IMR-90 (cell line): ENCODE measurements around the gene AKAP9. TPM values are rescaled to one million over a fixed set of nuclear protein-coding genes. Genes with fewer than 3 reads are reported as not detected.

ENCODE experiments used
- ATAC-seq: fragments of 200-7000 bp; cut with Tn5 transposase; 2 replicates; pipeline ENCODE4 v1.9.1; 2020; ENCODE audit warnings: low read depth, mild to moderate bottlenecking, moderate library complexity
- BruUV-seq: library from RNA; stranded (reverse); fragments of 400-500 nt; replicated peaks from 2 replicates; lab custom pipeline; 2021; lab: Mats Ljungman, UMichigan
- CTCF ChIA-PET: fragments of 300-600 bp; formaldehyde crosslinking; extraction: SDS; loops from one replicate; lab custom pipeline; 2021; ENCODE audit warnings: antibody characterized with exemption; lab: Yijun Ruan, JAX
- POLR2A ChIA-PET: fragments of 300-600 bp; sonication (Branson Sonifier 250); formaldehyde crosslinking; loops from one replicate; lab custom pipeline; 2022; ENCODE audit warnings: antibody characterized with exemption; ENCODE audit not compliant: unreplicated experiment; lab: Charles Lee
- DNase-seq: peaks from one replicate; pipeline ENCODE4 v3.0.0; 2013
- H2AFZ ChIP-seq: replicated peaks from 2 replicates; pipeline ENCODE3; 2013; ENCODE audit warnings: low read length, mild to moderate bottlenecking; ENCODE audit not compliant: poor library complexity
- H2AK5ac ChIP-seq: 2 replicates; pipeline ENCODE4 v1.6.1; 2013; ENCODE audit warnings: low read depth, low read length, inconsistent platforms
- H2AK9ac ChIP-seq: replicated peaks from 2 replicates; pipeline ENCODE3; 2013; ENCODE audit warnings: mild to moderate bottlenecking, low read depth, low read length, moderate library complexity; ENCODE audit not compliant: poor library complexity
- H2BK120ac ChIP-seq: 2 replicates; pipeline ENCODE4 v1.6.1; 2013; ENCODE audit warnings: low read depth, low read length, inconsistent platforms
- H2BK15ac ChIP-seq: 3 replicates; pipeline ENCODE4 v1.6.1; 2013; ENCODE audit warnings: low read depth, low read length, inconsistent platforms
- H2BK20ac ChIP-seq: 2 replicates; pipeline ENCODE4 v1.6.1; 2013; ENCODE audit warnings: low read depth, mild to moderate bottlenecking, inconsistent platforms, low read length, moderate library complexity
- H2BK5ac ChIP-seq: 2 replicates; pipeline ENCODE4 v1.6.1; 2013; ENCODE audit warnings: mild to moderate bottlenecking, low read depth, low read length, inconsistent platforms; ENCODE audit not compliant: poor library complexity, severe bottlenecking
- H3K14ac ChIP-seq: replicated peaks from 2 replicates; pipeline ENCODE4 v1.6.1; 2013; ENCODE audit warnings: low read depth, low read length, inconsistent platforms
- H3K18ac ChIP-seq: 2 replicates; pipeline ENCODE4 v1.6.1; 2013; ENCODE audit warnings: low read depth, low read length, control low read depth
- H3K23ac ChIP-seq: 2 replicates; pipeline ENCODE4 v1.6.1; 2013; ENCODE audit warnings: low read depth, low read length, inconsistent platforms
- H3K27ac ChIP-seq: 2 replicates; pipeline ENCODE4 v1.5.1; 2013; ENCODE audit warnings: mild to moderate bottlenecking, control low read depth, low read length; ENCODE audit not compliant: insufficient read depth
- H3K27me3 ChIP-seq: 2 replicates; pipeline ENCODE4 v1.6.1; 2013; ENCODE audit warnings: low read length; ENCODE audit not compliant: control insufficient read depth, insufficient read depth
- H3K36me3 ChIP-seq: 2 replicates; pipeline ENCODE4 v1.6.1; 2013; ENCODE audit warnings: low read length, mixed read lengths; ENCODE audit not compliant: control insufficient read depth, insufficient read depth
- H3K4ac ChIP-seq: 2 replicates; pipeline ENCODE4 v1.6.1; 2013; ENCODE audit warnings: low read depth, low read length, inconsistent platforms
- H3K4me1 ChIP-seq: 2 replicates; pipeline ENCODE4 v1.6.1; 2013; ENCODE audit warnings: low read length, mixed read lengths; ENCODE audit not compliant: control insufficient read depth, insufficient read depth
- H3K4me2 ChIP-seq: 2 replicates; pipeline ENCODE4 v1.6.1; 2013; ENCODE audit warnings: low read depth, mild to moderate bottlenecking, control low read depth, low read length, moderate library complexity
- H3K4me3 ChIP-seq: 2 replicates; pipeline ENCODE4 v1.5.1; 2013; ENCODE audit warnings: low read depth, mild to moderate bottlenecking, control low read depth, low read length, moderate library complexity; ENCODE audit not compliant: insufficient read depth
- H3K56ac ChIP-seq: 2 replicates; pipeline ENCODE4 v1.6.1; 2013; ENCODE audit warnings: low read length, inconsistent platforms; ENCODE audit not compliant: insufficient read depth; ENCODE audit errors: extremely low read depth
- H3K79me1 ChIP-seq, 2 experiments: 2 replicates each; pipeline ENCODE4 v1.6.1; 2013; ENCODE audit warnings: low read length in 2 of 2, inconsistent platforms in 1 of 2, low read depth in 1 of 2
- H3K9ac ChIP-seq: 2 replicates; pipeline ENCODE4 v1.6.1; 2013; ENCODE audit warnings: low read depth, low read length, control low read depth
- H3K9me1 ChIP-seq: 2 replicates; pipeline ENCODE4 v1.6.1; 2013; ENCODE audit warnings: low read length, inconsistent platforms; ENCODE audit not compliant: insufficient read depth
- H3K9me3 ChIP-seq: 2 replicates; pipeline ENCODE4 v1.6.1; 2013; ENCODE audit warnings: low read length; ENCODE audit not compliant: control insufficient read depth, insufficient read depth
- H4K20me1 ChIP-seq: 2 replicates; pipeline ENCODE4 v1.6.1; 2013; ENCODE audit warnings: low read length, inconsistent platforms; ENCODE audit not compliant: insufficient read depth
- H4K5ac ChIP-seq: 2 replicates; pipeline ENCODE4 v1.6.1; 2013; ENCODE audit warnings: mild to moderate bottlenecking, low read depth, low read length, control low read depth
- H4K8ac ChIP-seq, 2 experiments: 2 replicates each; pipeline ENCODE4 v1.6.1; 2013; ENCODE audit warnings: low read depth in 2 of 2, low read length in 2 of 2, control low read depth in 1 of 2, inconsistent platforms in 1 of 2
- H4K91ac ChIP-seq: 2 replicates; pipeline ENCODE4 v1.6.1; 2013; ENCODE audit warnings: low read depth, low read length, inconsistent platforms; ENCODE audit not compliant: insufficient read depth
- BHLHE40 ChIP-seq: fragments of 150-350 bp; IDR thresholded peaks from 2 replicates; pipeline ENCODE4 v1.6.1; 2016; ENCODE audit warnings: mild to moderate bottlenecking, low read depth, low read length
- CEBPB ChIP-seq: IDR thresholded peaks from 2 replicates; pipeline ENCODE4 v1.6.1; 2012; ENCODE audit warnings: low read depth, low read length, improper control_type of control experiment
- CHD1 ChIP-seq: IDR thresholded peaks from 2 replicates; pipeline ENCODE4 v1.6.1; 2012; ENCODE audit warnings: low read depth, low read length, improper control_type of control experiment
- FOS ChIP-seq: fragments of 150-350 bp; IDR thresholded peaks from 2 replicates; pipeline ENCODE4 v1.6.1; 2016; ENCODE audit warnings: low read depth, low read length
- MAFK ChIP-seq: IDR thresholded peaks from 2 replicates; pipeline ENCODE4 v1.6.1; 2012; ENCODE audit warnings: low read depth, low read length, improper control_type of control experiment
- MAZ ChIP-seq: IDR thresholded peaks from 2 replicates; pipeline ENCODE4 v1.6.1; 2012; ENCODE audit warnings: low read depth, mild to moderate bottlenecking, low read length, improper control_type of control experiment, moderate library complexity, borderline replicate concordance
- MXI1 ChIP-seq: IDR thresholded peaks from 2 replicates; pipeline ENCODE4 v1.6.1; 2012; ENCODE audit warnings: low read depth, mild to moderate bottlenecking, low read length, moderate library complexity, borderline replicate concordance
- NFE2L2 ChIP-seq: fragments of 150-350 bp; IDR thresholded peaks from 2 replicates; pipeline ENCODE4 v1.6.1; 2016; ENCODE audit warnings: low read depth, mild to moderate bottlenecking, low read length
- POLR2A ChIP-seq: IDR thresholded peaks from 2 replicates; pipeline ENCODE4 v1.6.1; 2012; ENCODE audit warnings: mild to moderate bottlenecking, low read depth, low read length
- RAD21 ChIP-seq: IDR thresholded peaks from 2 replicates; pipeline ENCODE4 v1.6.1; 2012; ENCODE audit warnings: low read length, improper control_type of control experiment
- RCOR1 ChIP-seq: IDR thresholded peaks from 2 replicates; pipeline ENCODE4 v1.6.1; 2012; ENCODE audit warnings: mild to moderate bottlenecking, low read length, improper control_type of control experiment; ENCODE audit not compliant: insufficient replicate concordance
- RFX5 ChIP-seq: IDR thresholded peaks from 2 replicates; pipeline ENCODE4 v1.8.0; 2012; ENCODE audit warnings: low read depth, mild to moderate bottlenecking, low read length, moderate library complexity
- SMC3 ChIP-seq: fragments of 150-350 bp; IDR thresholded peaks from 2 replicates; pipeline ENCODE4 v1.6.1; 2016; ENCODE audit warnings: low read depth, mild to moderate bottlenecking, antibody characterized with exemption, low read length, moderate library complexity
- WGBS, 2 experiments: methylation state at CpG; one replicate each; pipeline versions ENCODE4 v1.1.5 to v1.1.7; 2013; ENCODE audit warnings: missing lambda C conversion rate in 2 of 2; ENCODE audit not compliant: insufficient read length in 1 of 2; ENCODE audit errors: extremely low coverage in 2 of 2; 5-methylcytosine and 5-hydroxymethylcytosine counted together
- dilution Hi-C: fragments of 300-500 bp; cut with HindIII; formaldehyde crosslinking; loops from one replicate; pipeline ENCODE4 v1.14.3; 2018; ENCODE audit warnings: low sequenced_read_pairs; ENCODE audit not compliant: unreplicated experiment
- in situ Hi-C: fragments of 300-500 bp; cut with MboI; formaldehyde crosslinking; loops from 3 replicates; pipeline ENCODE4 v1.14.3; 2019; ENCODE audit warnings: low sequenced_read_pairs, inconsistent platforms, mixed read lengths
- intact Hi-C: fragments of 100-400 bp; cut with micrococcal nuclease; formaldehyde crosslinking; loops from 2 replicates; pipeline ENCODE4 v1.10.0; 2022
- polyA plus RNA-seq, 3 experiments: library from polyadenylated mRNA; depleted of rRNA; stranded (reverse); fragments of >200 nt; gene quantifications; 2 replicates each; pipeline ENCODE4 v1.2.3, GENCODE V29; 2012; ENCODE audit warnings: low replicate concordance in 1 of 3
- total RNA-seq: library from RNA; depleted of rRNA; stranded (reverse); fragments of >200 nt; gene quantifications from 2 replicates; pipeline ENCODE4 v1.2.3, GENCODE V29; 2012
- TF ChIP-seq, protein P1 (sequence below): fragments of 150-350 bp; IDR thresholded peaks from 2 replicates; pipeline ENCODE4 v1.6.1; 2017; ENCODE audit warnings: mild to moderate bottlenecking, antibody characterized with exemption, low read length, low read depth
- TF ChIP-seq, protein P2 (sequence below): fragments of 150-350 bp; IDR thresholded peaks from 2 replicates; pipeline ENCODE4 v1.6.1; 2016; ENCODE audit warnings: low read depth, mild to moderate bottlenecking, low read length, moderate library complexity, borderline replicate concordance
- TF ChIP-seq, protein P3 (sequence below): conservative IDR thresholded peaks from 2 replicates; pipeline ENCODE4 v1.5.1; 2012; ENCODE audit warnings: mild to moderate bottlenecking, low read depth, low read length, improper control_type of control experiment

AKAP9 gene
- total and polyA plus RNA-seq, 2 of the 4 experiments (the other 2 are of a cell fraction): 9.7 to 25.3 TPM

DNA sequence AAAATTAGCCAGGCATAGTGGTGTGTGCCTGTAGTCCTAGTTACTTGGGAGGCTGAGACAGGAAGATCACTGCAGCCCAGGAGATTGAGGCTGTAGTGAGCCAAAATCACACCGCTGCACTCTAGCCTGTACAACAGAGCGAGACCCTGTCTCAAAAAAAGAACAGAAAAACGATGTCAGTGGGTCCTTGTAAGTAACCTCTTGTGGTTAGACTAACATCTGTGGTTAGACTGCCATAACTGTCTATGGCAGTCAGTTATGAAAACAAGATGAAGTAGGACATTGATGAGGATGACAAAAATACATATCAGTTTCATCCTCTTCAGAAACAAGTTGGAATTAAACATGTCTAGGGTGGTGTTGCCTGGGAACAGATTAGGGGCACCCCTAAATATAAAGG lies 53.3 kb downstream of the AKAP9 start:
- H3K4me2 ChIP-seq: no peak overlapping the region
- H3K23ac ChIP-seq: no peak overlapping the region
- H4K91ac ChIP-seq: no peak overlapping the region
- H4K8ac ChIP-seq: no peak overlapping the region
- H3K4me3 ChIP-seq: no peak overlapping the region
- H3K9me1 ChIP-seq: no peaks in the 10 kb centered on the region; the same call in 1 of the 2 replicates
- no peak overlapping the region for H4K5ac ChIP-seq
- no peak overlapping the region for H2AK5ac ChIP-seq
- H2BK15ac ChIP-seq: no peak overlapping the region
- ATAC-seq (no peak), DNase-seq (no peak)
- CTCF ChIA-PET: no interaction called here
- 80% methylated on average over 2 of the region's 3 CpGs; no CpG with 5 or more reads in 1 of the 2 experiments for WGBS, 2 experiments
- no peaks in the 10 kb centered on the region for H4K20me1 ChIP-seq
- H3K4me1 ChIP-seq: no peaks in the 10 kb centered on the region
- H3K18ac ChIP-seq: no peak overlapping the region
- H3K27ac ChIP-seq: no peak overlapping the region
- H2BK5ac ChIP-seq: no peak overlapping the region
- no peak overlapping the region for H2BK120ac ChIP-seq
- no peak overlapping the region for H3K9ac ChIP-seq
- H2AFZ ChIP-seq: no peak overlapping the region
- no peak overlapping the region for H2BK20ac ChIP-seq
- dilution Hi-C loops (no loop called here), intact Hi-C loops (no loop called here), in situ Hi-C loops (no loop called here)
- no peaks in the 10 kb centered on the region for H3K27me3 ChIP-seq
- H3K14ac ChIP-seq: no peak overlapping the region
- H3K36me3 ChIP-seq: peaks cover 24% of the 10 kb centered on the region
- no TSS peak for BruUV-seq
- H3K4ac ChIP-seq: no peak overlapping the region
- H2AK9ac ChIP-seq: no peak overlapping the region
- no peak overlapping the region for H3K56ac ChIP-seq
- H3K9me3 ChIP-seq: no peaks in the 10 kb centered on the region
- TF ChIP-seq NFE2L2 (no peak), FOS (no peak), POLR2A (no peak), RFX5 (no peak), CHD1 (no peak), MXI1 (no peak), SMC3 (no peak), RAD21 (no peak), BHLHE40 (no peak), MAZ (no peak), MAFK (no peak), CEBPB (no peak), RCOR1 (no peak)
- TF ChIP-seq, protein P1, sequence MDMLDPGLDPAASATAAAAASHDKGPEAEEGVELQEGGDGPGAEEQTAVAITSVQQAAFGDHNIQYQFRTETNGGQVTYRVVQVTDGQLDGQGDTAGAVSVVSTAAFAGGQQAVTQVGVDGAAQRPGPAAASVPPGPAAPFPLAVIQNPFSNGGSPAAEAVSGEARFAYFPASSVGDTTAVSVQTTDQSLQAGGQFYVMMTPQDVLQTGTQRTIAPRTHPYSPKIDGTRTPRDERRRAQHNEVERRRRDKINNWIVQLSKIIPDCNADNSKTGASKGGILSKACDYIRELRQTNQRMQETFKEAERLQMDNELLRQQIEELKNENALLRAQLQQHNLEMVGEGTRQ: no peak
- TF ChIP-seq, protein P2, sequence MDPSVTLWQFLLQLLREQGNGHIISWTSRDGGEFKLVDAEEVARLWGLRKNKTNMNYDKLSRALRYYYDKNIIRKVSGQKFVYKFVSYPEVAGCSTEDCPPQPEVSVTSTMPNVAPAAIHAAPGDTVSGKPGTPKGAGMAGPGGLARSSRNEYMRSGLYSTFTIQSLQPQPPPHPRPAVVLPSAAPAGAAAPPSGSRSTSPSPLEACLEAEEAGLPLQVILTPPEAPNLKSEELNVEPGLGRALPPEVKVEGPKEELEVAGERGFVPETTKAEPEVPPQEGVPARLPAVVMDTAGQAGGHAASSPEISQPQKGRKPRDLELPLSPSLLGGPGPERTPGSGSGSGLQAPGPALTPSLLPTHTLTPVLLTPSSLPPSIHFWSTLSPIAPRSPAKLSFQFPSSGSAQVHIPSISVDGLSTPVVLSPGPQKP: no peak
- TF ChIP-seq, protein P3, sequence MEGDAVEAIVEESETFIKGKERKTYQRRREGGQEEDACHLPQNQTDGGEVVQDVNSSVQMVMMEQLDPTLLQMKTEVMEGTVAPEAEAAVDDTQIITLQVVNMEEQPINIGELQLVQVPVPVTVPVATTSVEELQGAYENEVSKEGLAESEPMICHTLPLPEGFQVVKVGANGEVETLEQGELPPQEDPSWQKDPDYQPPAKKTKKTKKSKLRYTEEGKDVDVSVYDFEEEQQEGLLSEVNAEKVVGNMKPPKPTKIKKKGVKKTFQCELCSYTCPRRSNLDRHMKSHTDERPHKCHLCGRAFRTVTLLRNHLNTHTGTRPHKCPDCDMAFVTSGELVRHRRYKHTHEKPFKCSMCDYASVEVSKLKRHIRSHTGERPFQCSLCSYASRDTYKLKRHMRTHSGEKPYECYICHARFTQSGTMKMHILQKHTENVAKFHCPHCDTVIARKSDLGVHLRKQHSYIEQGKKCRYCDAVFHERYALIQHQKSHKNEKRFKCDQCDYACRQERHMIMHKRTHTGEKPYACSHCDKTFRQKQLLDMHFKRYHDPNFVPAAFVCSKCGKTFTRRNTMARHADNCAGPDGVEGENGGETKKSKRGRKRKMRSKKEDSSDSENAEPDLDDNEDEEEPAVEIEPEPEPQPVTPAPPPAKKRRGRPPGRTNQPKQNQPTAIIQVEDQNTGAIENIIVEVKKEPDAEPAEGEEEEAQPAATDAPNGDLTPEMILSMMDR: no peak
- peaks cover 0 to 4% of the 10 kb centered on the region in 2 experiments; a peak in 2 of 4 replicates for H3K79me1 ChIP-seq
- POLR2A ChIA-PET: no interaction called here
